ENCODE results near the gene ZNF350. TPM values are rescaled to one million over a fixed set of nuclear protein-coding genes. Genes with fewer than 3 reads are reported as not detected.

Gene ZNF350
- total and polyA plus RNA-seq, 2 of the 13 experiments (the other 11 are each of a cell fraction or from before 2014, with no cell fraction given), result 3.7 to 6.9 TPM

GRCh38 chr19:52007806-52008557 lies 21.3 kb upstream of the ZNF350 start, which contains the start of gene ZNF615 (continued):
- TF ChIP-seq ZNF280D (CRISPR knock-in tag; IDR thresholded peaks at IDR 0.05) (peak; percentile 95), ZNF350 (CRISPR knock-in tag; IDR thresholded peaks at IDR 0.05; ENCODE audit: borderline replicate concordance, low read depth) (peak; percentile 80; the same call in 1 of the 2 replicates), MATR3 (CRISPR knock-in tag; IDR thresholded peaks at IDR 0.05) (no peak), ATAD3A (CRISPR knock-in tag; IDR thresholded peaks at IDR 0.05) (no peak), RAD51 (IDR thresholded peaks at IDR 0.05; ENCODE audit: borderline replicate concordance) (no peak), ZBTB10 (CRISPR knock-in tag; IDR thresholded peaks at IDR 0.05; ENCODE audit: borderline replicate concordance) (no peak; the same call in 1 of the 2 replicates), GLI4 (CRISPR knock-in tag; IDR thresholded peaks at IDR 0.05; ENCODE audit: borderline replicate concordance) (no peak; the same call in 1 of the 2 replicates), MIXL1 (CRISPR knock-in tag; IDR thresholded peaks at IDR 0.05) (peak; percentile 21; the same call in 1 of the 2 replicates), TBL1XR1 (IDR thresholded peaks at IDR 0.05; ENCODE audit: borderline replicate concordance, low read length, partially characterized antibody) (no peak), SATB2 (CRISPR knock-in tag; IDR thresholded peaks at IDR 0.05) (no peak), PTBP1 (IDR thresholded peaks at IDR 0.05; ENCODE audit: low read depth, low read length, poor library complexity, severe bottlenecking) (no peak), HIVEP1 (CRISPR knock-in tag; IDR thresholded peaks at IDR 0.05) (peak; percentile 72), ZBTB42 (CRISPR knock-in tag; IDR thresholded peaks at IDR 0.05) (no peak), NFATC3 (CRISPR knock-in tag; IDR thresholded peaks at IDR 0.05) (no peak), RXRB (CRISPR knock-in tag; IDR thresholded peaks at IDR 0.05; ENCODE audit: borderline replicate concordance) (peak; percentile 64), ZFY (CRISPR knock-in tag; IDR thresholded peaks at IDR 0.05) (peak; percentile 84), ZNF788 (CRISPR knock-in tag; IDR thresholded peaks at IDR 0.05; ENCODE audit: borderline replicate concordance) (no peak; the same call in 1 of the 2 replicates), ZNF503 (CRISPR knock-in tag; IDR thresholded peaks at IDR 0.05) (no peak), NAIF1 (CRISPR knock-in tag; IDR thresholded peaks at IDR 0.05; ENCODE audit: borderline replicate concordance) (peak; percentile 80; the same call in 1 of the 2 replicates), PCBP1 (IDR thresholded peaks at IDR 0.05; ENCODE audit: borderline replicate concordance, low read depth, low read length) (no peak), SKI (IDR thresholded peaks at IDR 0.05; ENCODE audit: partially characterized antibody) (no peak), NCOR1 (IDR thresholded peaks at IDR 0.05; ENCODE audit: borderline replicate concordance, low read length) (no peak), ZBTB7A (CRISPR knock-in tag; IDR thresholded peaks at IDR 0.05) (0 out of 2 replicates have a peak, but pooled peaks have one; percentile 65)

Measured in HepG2 (cell line).